IMR-90 (cell line): ENCODE data around the gene MICAL3. TPM values are rescaled to one million over a fixed set of nuclear protein-coding genes. Genes with fewer than 3 reads are reported as not detected.

ENCODE experiments used
- ATAC-seq: fragments of 200-7000 bp; cut with Tn5 transposase; 2 replicates; pipeline ENCODE4 v1.9.1; 2020; ENCODE audit warnings: low read depth, mild to moderate bottlenecking, moderate library complexity
- BruUV-seq: library from RNA; stranded (reverse); fragments of 400-500 nt; replicated peaks from 2 replicates; lab custom pipeline; 2021; lab: Mats Ljungman, UMichigan
- CTCF ChIA-PET: fragments of 300-600 bp; formaldehyde crosslinking; extraction: SDS; loops from one replicate; lab custom pipeline; 2021; ENCODE audit warnings: antibody characterized with exemption; lab: Yijun Ruan, JAX
- POLR2A ChIA-PET: fragments of 300-600 bp; sonication (Branson Sonifier 250); formaldehyde crosslinking; loops from one replicate; lab custom pipeline; 2022; ENCODE audit warnings: antibody characterized with exemption; ENCODE audit not compliant: unreplicated experiment; lab: Charles Lee
- DNase-seq: peaks from one replicate; pipeline ENCODE4 v3.0.0; 2013
- H2AFZ ChIP-seq: replicated peaks from 2 replicates; pipeline ENCODE3; 2013; ENCODE audit warnings: low read length, mild to moderate bottlenecking; ENCODE audit not compliant: poor library complexity
- H2AK5ac ChIP-seq: 2 replicates; pipeline ENCODE4 v1.6.1; 2013; ENCODE audit warnings: low read depth, low read length, inconsistent platforms
- H2AK9ac ChIP-seq: replicated peaks from 2 replicates; pipeline ENCODE3; 2013; ENCODE audit warnings: mild to moderate bottlenecking, low read depth, low read length, moderate library complexity; ENCODE audit not compliant: poor library complexity
- H2BK120ac ChIP-seq: 2 replicates; pipeline ENCODE4 v1.6.1; 2013; ENCODE audit warnings: low read depth, low read length, inconsistent platforms
- H2BK15ac ChIP-seq: 3 replicates; pipeline ENCODE4 v1.6.1; 2013; ENCODE audit warnings: low read depth, low read length, inconsistent platforms
- H2BK20ac ChIP-seq: 2 replicates; pipeline ENCODE4 v1.6.1; 2013; ENCODE audit warnings: low read depth, mild to moderate bottlenecking, inconsistent platforms, low read length, moderate library complexity
- H2BK5ac ChIP-seq: 2 replicates; pipeline ENCODE4 v1.6.1; 2013; ENCODE audit warnings: mild to moderate bottlenecking, low read depth, low read length, inconsistent platforms; ENCODE audit not compliant: poor library complexity, severe bottlenecking
- H3K14ac ChIP-seq: replicated peaks from 2 replicates; pipeline ENCODE4 v1.6.1; 2013; ENCODE audit warnings: low read depth, low read length, inconsistent platforms
- H3K18ac ChIP-seq: 2 replicates; pipeline ENCODE4 v1.6.1; 2013; ENCODE audit warnings: low read depth, low read length, control low read depth
- H3K23ac ChIP-seq: 2 replicates; pipeline ENCODE4 v1.6.1; 2013; ENCODE audit warnings: low read depth, low read length, inconsistent platforms
- H3K27ac ChIP-seq: 2 replicates; pipeline ENCODE4 v1.5.1; 2013; ENCODE audit warnings: mild to moderate bottlenecking, control low read depth, low read length; ENCODE audit not compliant: insufficient read depth
- H3K27me3 ChIP-seq: 2 replicates; pipeline ENCODE4 v1.6.1; 2013; ENCODE audit warnings: low read length; ENCODE audit not compliant: control insufficient read depth, insufficient read depth
- H3K36me3 ChIP-seq: 2 replicates; pipeline ENCODE4 v1.6.1; 2013; ENCODE audit warnings: low read length, mixed read lengths; ENCODE audit not compliant: control insufficient read depth, insufficient read depth
- H3K4ac ChIP-seq: 2 replicates; pipeline ENCODE4 v1.6.1; 2013; ENCODE audit warnings: low read depth, low read length, inconsistent platforms
- H3K4me1 ChIP-seq: 2 replicates; pipeline ENCODE4 v1.6.1; 2013; ENCODE audit warnings: low read length, mixed read lengths; ENCODE audit not compliant: control insufficient read depth, insufficient read depth
- H3K4me2 ChIP-seq: 2 replicates; pipeline ENCODE4 v1.6.1; 2013; ENCODE audit warnings: low read depth, mild to moderate bottlenecking, control low read depth, low read length, moderate library complexity
- H3K4me3 ChIP-seq: 2 replicates; pipeline ENCODE4 v1.5.1; 2013; ENCODE audit warnings: low read depth, mild to moderate bottlenecking, control low read depth, low read length, moderate library complexity; ENCODE audit not compliant: insufficient read depth
- H3K56ac ChIP-seq: 2 replicates; pipeline ENCODE4 v1.6.1; 2013; ENCODE audit warnings: low read length, inconsistent platforms; ENCODE audit not compliant: insufficient read depth; ENCODE audit errors: extremely low read depth
- H3K79me1 ChIP-seq, 2 experiments: 2 replicates each; pipeline ENCODE4 v1.6.1; 2013; ENCODE audit warnings: low read length in 2 of 2, inconsistent platforms in 1 of 2, low read depth in 1 of 2
- H3K9ac ChIP-seq: 2 replicates; pipeline ENCODE4 v1.6.1; 2013; ENCODE audit warnings: low read depth, low read length, control low read depth
- H3K9me1 ChIP-seq: 2 replicates; pipeline ENCODE4 v1.6.1; 2013; ENCODE audit warnings: low read length, inconsistent platforms; ENCODE audit not compliant: insufficient read depth
- H3K9me3 ChIP-seq: 2 replicates; pipeline ENCODE4 v1.6.1; 2013; ENCODE audit warnings: low read length; ENCODE audit not compliant: control insufficient read depth, insufficient read depth
- H4K20me1 ChIP-seq: 2 replicates; pipeline ENCODE4 v1.6.1; 2013; ENCODE audit warnings: low read length, inconsistent platforms; ENCODE audit not compliant: insufficient read depth
- H4K5ac ChIP-seq: 2 replicates; pipeline ENCODE4 v1.6.1; 2013; ENCODE audit warnings: mild to moderate bottlenecking, low read depth, low read length, control low read depth
- H4K8ac ChIP-seq, 2 experiments: 2 replicates each; pipeline ENCODE4 v1.6.1; 2013; ENCODE audit warnings: low read depth in 2 of 2, low read length in 2 of 2, control low read depth in 1 of 2, inconsistent platforms in 1 of 2
- H4K91ac ChIP-seq: 2 replicates; pipeline ENCODE4 v1.6.1; 2013; ENCODE audit warnings: low read depth, low read length, inconsistent platforms; ENCODE audit not compliant: insufficient read depth
- BHLHE40 ChIP-seq: fragments of 150-350 bp; IDR thresholded peaks from 2 replicates; pipeline ENCODE4 v1.6.1; 2016; ENCODE audit warnings: mild to moderate bottlenecking, low read depth, low read length
- CEBPB ChIP-seq: IDR thresholded peaks from 2 replicates; pipeline ENCODE4 v1.6.1; 2012; ENCODE audit warnings: low read depth, low read length, improper control_type of control experiment
- CTCF ChIP-seq: conservative IDR thresholded peaks from 2 replicates; pipeline ENCODE4 v1.5.1; 2012; ENCODE audit warnings: mild to moderate bottlenecking, low read depth, low read length, improper control_type of control experiment
- FOS ChIP-seq: fragments of 150-350 bp; IDR thresholded peaks from 2 replicates; pipeline ENCODE4 v1.6.1; 2016; ENCODE audit warnings: low read depth, low read length
- MXI1 ChIP-seq: IDR thresholded peaks from 2 replicates; pipeline ENCODE4 v1.6.1; 2012; ENCODE audit warnings: low read depth, mild to moderate bottlenecking, low read length, moderate library complexity, borderline replicate concordance
- POLR2A ChIP-seq: IDR thresholded peaks from 2 replicates; pipeline ENCODE4 v1.6.1; 2012; ENCODE audit warnings: mild to moderate bottlenecking, low read depth, low read length
- RAD21 ChIP-seq: IDR thresholded peaks from 2 replicates; pipeline ENCODE4 v1.6.1; 2012; ENCODE audit warnings: low read length, improper control_type of control experiment
- USF2 ChIP-seq: fragments of 150-350 bp; IDR thresholded peaks from 2 replicates; pipeline ENCODE4 v1.6.1; 2017; ENCODE audit warnings: mild to moderate bottlenecking, antibody characterized with exemption, low read length, low read depth
- WGBS, 2 experiments: methylation state at CpG; one replicate each; pipeline versions ENCODE4 v1.1.5 to v1.1.7; 2013; ENCODE audit warnings: missing lambda C conversion rate in 2 of 2; ENCODE audit not compliant: insufficient read length in 1 of 2; ENCODE audit errors: extremely low coverage in 2 of 2; 5-methylcytosine and 5-hydroxymethylcytosine counted together
- dilution Hi-C: fragments of 300-500 bp; cut with HindIII; formaldehyde crosslinking; loops from one replicate; pipeline ENCODE4 v1.14.3; 2018; ENCODE audit warnings: low sequenced_read_pairs; ENCODE audit not compliant: unreplicated experiment
- in situ Hi-C: fragments of 300-500 bp; cut with MboI; formaldehyde crosslinking; loops from 3 replicates; pipeline ENCODE4 v1.14.3; 2019; ENCODE audit warnings: low sequenced_read_pairs, inconsistent platforms, mixed read lengths
- intact Hi-C: fragments of 100-400 bp; cut with micrococcal nuclease; formaldehyde crosslinking; loops from 2 replicates; pipeline ENCODE4 v1.10.0; 2022
- polyA plus RNA-seq, 3 experiments: library from polyadenylated mRNA; depleted of rRNA; stranded (reverse); fragments of >200 nt; gene quantifications; 2 replicates each; pipeline ENCODE4 v1.2.3, GENCODE V29; 2012; ENCODE audit warnings: low replicate concordance in 1 of 3
- total RNA-seq: library from RNA; depleted of rRNA; stranded (reverse); fragments of >200 nt; gene quantifications from 2 replicates; pipeline ENCODE4 v1.2.3, GENCODE V29; 2012

Gene MICAL3
- total and polyA plus RNA-seq, 2 of the 4 experiments (the other 2 are of a cell fraction) = 17.6 to 26.8 TPM

- H2AK9ac ChIP-seq = no peak overlapping the region
- intact Hi-C loops (no loop called here), in situ Hi-C loops (no loop called here), dilution Hi-C loops (no loop called here)
- no peak overlapping the region; the same call in 1 of the 2 replicates for H3K4ac ChIP-seq
- H3K9me3 ChIP-seq = no peaks in the 10 kb centered on the region
- H3K27ac ChIP-seq = no peak overlapping the region
- no peak overlapping the region for H2BK120ac ChIP-seq
- H2BK20ac ChIP-seq = no peak overlapping the region; the same call in 1 of the 2 replicates
- no peaks in the 10 kb centered on the region for H3K36me3 ChIP-seq
- no TSS peak for BruUV-seq
- DNase-seq (no peak), ATAC-seq (no peak)
- H4K5ac ChIP-seq = no peak overlapping the region
- CTCF ChIA-PET = no interaction called here
- H3K27me3 ChIP-seq = no peaks in the 10 kb centered on the region
- no peak overlapping the region for H2BK15ac ChIP-seq
- POLR2A ChIA-PET = no interaction called here
- no peak overlapping the region for H3K18ac ChIP-seq
- 0 out of 2 replicates have a peak overlapping the region, but pooled peaks have one; percentile 14 for H3K14ac ChIP-seq
- no peak overlapping the region; the same call in 1 of the 2 replicates for H3K23ac ChIP-seq
- H4K8ac ChIP-seq = no peak overlapping the region
- WGBS, 2 experiments = 77% methylated on average over 12 of the region's 13 CpGs; no CpG with 5 or more reads in 1 of the 2 experiments
- H3K79me1 ChIP-seq = peaks cover 62 to 92% of the 10 kb centered on the region in 2 experiments
- no peak overlapping the region for H2BK5ac ChIP-seq
- no peak overlapping the region for H3K4me2 ChIP-seq
- no peak overlapping the region for H3K9ac ChIP-seq
- H3K4me1 ChIP-seq = peaks cover 22% of the 10 kb centered on the region
- H3K9me1 ChIP-seq = peaks cover 32% of the 10 kb centered on the region
- H4K91ac ChIP-seq = no peak overlapping the region
- H2AFZ ChIP-seq = peak overlapping the region; percentile 45
- H3K4me3 ChIP-seq = no peak overlapping the region
- TF ChIP-seq CEBPB = no peak
- no peak for TF ChIP-seq BHLHE40
- TF ChIP-seq RAD21 = no peak
- TF ChIP-seq USF2 = no peak
- TF ChIP-seq POLR2A = no peak
- TF ChIP-seq MXI1 = no peak
- TF ChIP-seq CTCF = no peak
- no peak for TF ChIP-seq FOS
- H4K20me1 ChIP-seq = peaks cover 74% of the 10 kb centered on the region
- H2AK5ac ChIP-seq = no peak overlapping the region; the same call in 1 of the 2 replicates
- H3K56ac ChIP-seq = no peak overlapping the region
Observed at GRCh38 chr22:17916226-17916889, 108.0 kb downstream of the MICAL3 start.
